Rectal smooth muscle tissue (tissue), 1 donor: ENCODE data around the gene PFKFB4.

Experiments used
- H3K27ac ChIP-seq: one replicate; pipeline ENCODE4 v1.7.0; 2013; ENCODE audit warnings: low read depth, low read length, inconsistent platforms
- H3K27me3 ChIP-seq: one replicate; pipeline ENCODE4 v1.7.0; 2013; ENCODE audit warnings: low read length; ENCODE audit not compliant: control insufficient read depth, insufficient read depth
- H3K36me3 ChIP-seq: one replicate; pipeline ENCODE4 v1.7.0; 2013; ENCODE audit warnings: low read length; ENCODE audit not compliant: control insufficient read depth, insufficient read depth
- H3K4me1 ChIP-seq: one replicate; pipeline ENCODE4 v1.7.0; 2013; ENCODE audit warnings: low read length; ENCODE audit not compliant: control insufficient read depth, insufficient read depth
- H3K4me3 ChIP-seq: one replicate; pipeline ENCODE4 v1.7.0; 2013; ENCODE audit warnings: low read length
- H3K9ac ChIP-seq: one replicate; pipeline ENCODE4 v1.7.0; 2013; ENCODE audit warnings: low read length

The PFKFB4 gene

DNA sequence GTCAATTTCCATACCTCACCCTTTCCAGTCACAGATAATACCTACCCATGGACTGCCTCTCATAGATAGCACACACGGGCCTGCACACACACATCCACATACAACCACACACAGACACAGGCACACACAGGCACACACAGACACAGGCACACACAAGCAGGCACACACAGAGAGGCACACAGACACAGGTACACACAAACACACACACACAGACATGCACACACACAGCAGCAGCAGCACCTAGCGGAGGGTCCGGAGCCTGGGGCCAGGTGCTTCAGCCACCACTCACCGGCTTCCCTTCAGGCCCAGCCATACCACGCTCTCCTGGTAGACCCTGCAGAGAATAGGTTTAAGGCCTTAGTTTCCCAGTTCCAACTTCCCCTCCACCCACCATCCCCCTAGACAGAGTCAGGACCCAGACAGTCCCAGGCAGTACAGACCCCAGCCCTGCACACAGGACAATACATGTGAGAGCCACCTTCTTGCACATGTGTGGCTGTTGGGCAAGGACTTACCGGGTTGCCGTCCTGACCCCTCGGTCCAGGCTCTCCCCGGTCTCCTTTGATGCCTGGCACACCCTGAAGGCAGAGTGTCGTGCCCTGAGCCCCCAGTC is 17.5 kb upstream of the PFKFB4 start:
- H3K4me1 ChIP-seq = no peaks in the 10 kb centered on the region
- no peak overlapping the region for H3K9ac ChIP-seq
- no peak overlapping the region for H3K4me3 ChIP-seq
- no peaks in the 10 kb centered on the region for H3K27me3 ChIP-seq
- H3K27ac ChIP-seq = no peak overlapping the region
- no peaks in the 10 kb centered on the region for H3K36me3 ChIP-seq

DNA sequence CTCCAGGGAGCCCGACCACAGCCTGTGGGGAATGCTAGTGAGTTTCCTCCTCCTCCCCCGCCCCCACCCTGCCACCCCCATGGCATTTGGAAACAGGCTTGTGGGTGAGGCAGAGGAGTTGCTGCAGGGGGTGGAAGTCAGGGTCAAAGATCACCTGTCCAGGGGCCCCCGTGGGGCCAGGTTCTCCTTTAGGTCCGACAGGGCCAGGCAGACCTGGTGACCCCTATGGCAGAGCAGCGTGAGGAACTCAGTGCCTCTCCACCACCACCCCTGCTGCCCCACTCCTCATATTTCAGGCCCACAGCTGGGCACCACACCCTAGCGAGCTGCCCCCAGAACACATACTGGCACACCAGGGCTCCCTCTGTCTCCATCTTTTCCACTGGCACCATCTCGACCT is 15.9 kb upstream of the PFKFB4 start:
- Histone ChIP-seq H3K27me3 (no peaks in the 10 kb centered on the region), H3K36me3 (no peaks in the 10 kb centered on the region), H3K4me3 (no peak overlapping the region), H3K9ac (no peak overlapping the region), H3K27ac (no peak overlapping the region), H3K4me1 (no peaks in the 10 kb centered on the region)

DNA sequence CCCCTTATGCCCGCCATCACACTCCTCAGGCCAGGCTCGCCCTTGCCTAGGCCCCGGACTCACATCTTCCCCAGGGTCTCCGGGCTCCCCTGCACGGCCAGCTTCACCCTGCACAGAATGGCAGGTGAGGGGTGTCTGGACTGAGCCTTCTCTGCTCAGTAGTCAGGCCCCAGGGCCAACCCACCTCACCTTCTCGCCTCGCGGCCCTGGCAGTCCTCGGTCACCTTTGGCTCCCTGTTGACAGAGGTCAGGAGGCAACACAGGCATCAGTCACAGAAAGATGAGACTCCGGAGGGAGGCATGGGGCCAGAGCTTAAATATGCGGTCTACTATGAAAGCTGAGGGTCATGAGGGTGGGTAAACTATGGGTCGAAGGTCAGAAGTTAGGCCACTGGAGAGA is 15.3 kb upstream of the PFKFB4 start:
- Histone ChIP-seq H3K27ac (no peak overlapping the region), H3K27me3 (no peaks in the 10 kb centered on the region), H3K4me1 (no peaks in the 10 kb centered on the region), H3K9ac (no peak overlapping the region), H3K4me3 (no peak overlapping the region), H3K36me3 (no peaks in the 10 kb centered on the region)

- no peaks in the 10 kb centered on the region for H3K4me1 ChIP-seq
- no peaks in the 10 kb centered on the region for H3K27me3 ChIP-seq
- no peaks in the 10 kb centered on the region for H3K36me3 ChIP-seq
- no peak overlapping the region for H3K9ac ChIP-seq
- H3K4me3 ChIP-seq = no peak overlapping the region
- no peak overlapping the region for H3K27ac ChIP-seq
Measured at GRCh38 chr3:48569808-48570450, 13.3 kb upstream of the PFKFB4 start.

DNA sequence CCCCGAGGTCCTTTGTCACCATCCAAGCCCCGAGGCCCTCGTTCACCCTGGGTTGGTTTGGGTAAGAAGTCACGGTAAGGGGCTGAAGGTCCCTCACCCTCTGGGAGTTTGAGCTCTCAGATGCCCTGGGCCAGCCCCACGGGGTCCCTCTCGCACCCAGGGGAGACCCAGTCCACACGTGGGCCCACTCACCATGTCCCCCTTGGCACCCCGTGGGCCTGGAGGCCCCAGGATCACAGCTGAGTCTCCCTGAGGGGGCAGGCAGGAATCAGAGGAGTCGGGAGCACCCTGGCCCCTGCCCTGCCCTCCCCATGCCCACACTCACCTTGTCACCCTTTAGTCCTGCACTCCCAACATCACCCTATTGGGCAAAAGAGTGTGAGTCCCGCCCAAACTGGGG is 12.8 kb upstream of the PFKFB4 start:
- Histone ChIP-seq H3K4me3 (no peak overlapping the region), H3K36me3 (no peaks in the 10 kb centered on the region), H3K9ac (no peak overlapping the region), H3K27ac (no peak overlapping the region), H3K4me1 (no peaks in the 10 kb centered on the region), H3K27me3 (no peaks in the 10 kb centered on the region)

- Histone ChIP-seq H3K36me3 (no peaks in the 10 kb centered on the region), H3K9ac (no peak overlapping the region)
Measured at GRCh38 chr3:48568476-48568875, 11.9 kb upstream of the PFKFB4 start.

DNA sequence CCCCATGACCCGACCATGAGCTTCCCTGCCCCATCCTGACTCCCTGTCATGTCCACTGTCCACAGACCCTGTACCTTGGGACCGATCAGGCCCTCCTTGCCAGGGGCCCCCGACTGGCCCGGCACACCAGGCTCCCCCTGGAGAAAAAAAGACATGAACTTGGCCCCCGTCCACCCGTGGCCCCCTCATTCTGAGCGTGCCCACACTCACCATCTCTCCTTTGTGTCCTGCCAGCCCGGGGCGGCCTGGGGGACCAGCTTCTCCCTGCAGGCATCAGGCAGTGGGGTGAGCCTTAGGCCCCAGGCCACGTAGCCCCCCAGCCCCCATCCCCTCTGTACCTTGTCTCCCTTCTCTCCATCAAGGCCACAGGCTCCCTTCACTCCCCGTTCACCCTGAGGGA is 10.9 kb upstream of the PFKFB4 start:
- Histone ChIP-seq H3K4me1 (no peaks in the 10 kb centered on the region), H3K9ac (no peak overlapping the region)

More at GRCh38 chr3:48568476-48568875, 11.9 kb upstream of the PFKFB4 start:
- Histone ChIP-seq H3K4me3 (no peak overlapping the region), H3K27me3 (no peaks in the 10 kb centered on the region), H3K27ac (no peak overlapping the region), H3K4me1 (no peaks in the 10 kb centered on the region)

DNA sequence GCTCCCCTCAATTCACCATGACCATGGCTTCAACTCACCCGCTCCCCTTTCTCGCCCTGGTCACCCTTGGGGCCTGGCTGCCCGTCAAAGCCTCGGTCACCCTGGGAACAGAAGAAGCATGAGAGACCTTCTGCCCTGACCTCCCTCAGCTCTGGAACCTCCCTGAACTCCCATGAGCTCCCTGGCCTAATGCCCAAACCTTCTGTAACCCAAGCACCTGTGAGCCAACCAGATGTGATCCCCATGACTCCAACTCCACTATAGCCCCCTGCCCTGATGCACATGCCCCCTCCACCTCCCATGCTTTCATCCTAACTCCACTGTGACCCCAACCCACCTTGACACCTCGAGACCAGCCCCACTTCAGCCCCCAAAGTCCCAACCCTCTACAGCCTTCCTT is 10.5 kb upstream of the PFKFB4 start:
- Histone ChIP-seq H3K4me3 (no peak overlapping the region), H3K27me3 (no peaks in the 10 kb centered on the region), H3K9ac (no peak overlapping the region), H3K36me3 (no peaks in the 10 kb centered on the region), H3K27ac (no peak overlapping the region), H3K4me1 (no peaks in the 10 kb centered on the region)

More for the DNA sequence above, 10.9 kb upstream of the PFKFB4 start:
- Histone ChIP-seq H3K27me3 (no peaks in the 10 kb centered on the region), H3K27ac (no peak overlapping the region), H3K36me3 (no peaks in the 10 kb centered on the region), H3K4me3 (no peak overlapping the region)

DNA sequence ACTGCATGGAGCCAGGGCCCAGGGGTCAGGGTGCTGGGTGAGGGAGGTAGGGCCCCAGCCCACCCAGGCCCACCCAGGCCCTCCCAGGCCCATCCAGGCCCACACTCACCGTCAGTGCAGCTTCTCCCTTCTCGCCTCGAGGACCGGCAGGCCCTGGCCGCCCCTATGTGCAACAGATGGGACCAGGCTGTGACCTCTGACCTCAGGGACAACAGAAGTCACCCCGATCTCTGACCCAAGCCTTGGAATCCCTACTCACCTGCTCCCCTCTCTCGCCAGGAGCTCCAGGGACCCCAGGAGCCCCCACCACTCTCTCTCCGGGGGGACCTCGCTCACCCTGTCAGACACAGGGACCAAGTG is 9.8 kb upstream of the PFKFB4 start:
- H3K27me3 ChIP-seq = no peaks in the 10 kb centered on the region
- no peaks in the 10 kb centered on the region for H3K36me3 ChIP-seq
- H3K4me1 ChIP-seq = peaks cover under 1% of the 10 kb centered on the region
- H3K9ac ChIP-seq = no peak overlapping the region
- no peak overlapping the region for H3K4me3 ChIP-seq
- no peak overlapping the region for H3K27ac ChIP-seq

GRCh38 chr3:48565591-48566400 is 9.2 kb upstream of the PFKFB4 start:
- H3K4me1 ChIP-seq = peaks cover 2% of the 10 kb centered on the region
- H3K4me3 ChIP-seq = no peak overlapping the region
- no peaks in the 10 kb centered on the region for H3K36me3 ChIP-seq
- no peak overlapping the region for H3K27ac ChIP-seq
- no peaks in the 10 kb centered on the region for H3K27me3 ChIP-seq
- H3K9ac ChIP-seq = no peak overlapping the region

DNA sequence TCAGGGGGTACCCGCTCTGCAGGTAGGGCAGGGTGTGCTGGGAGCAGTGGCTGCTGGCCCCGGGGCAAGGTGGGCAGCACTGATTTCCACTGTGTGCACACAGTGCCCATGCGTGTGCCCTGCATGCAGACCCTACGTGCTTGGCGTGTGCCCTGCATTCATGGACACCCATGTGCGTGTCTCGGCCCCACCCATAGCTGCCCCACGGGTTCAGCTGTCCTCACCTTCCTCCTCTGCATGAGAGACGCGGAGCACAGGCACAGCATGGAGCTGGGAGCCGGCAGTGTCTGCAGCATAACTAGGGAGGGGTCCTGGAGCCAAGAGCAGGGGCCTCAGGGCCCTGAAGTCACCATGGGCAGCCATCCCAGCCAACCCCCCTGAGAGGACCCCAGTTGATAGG is 8.6 kb upstream of the PFKFB4 start:
- H3K4me1 ChIP-seq = peaks cover 7% of the 10 kb centered on the region

GRCh38 chr3:48564667-48565066 is 8.1 kb upstream of the PFKFB4 start:
- no peaks in the 10 kb centered on the region for H3K27me3 ChIP-seq
- no peak overlapping the region for H3K27ac ChIP-seq
- H3K9ac ChIP-seq = no peak overlapping the region
- peaks cover 8% of the 10 kb centered on the region for H3K4me1 ChIP-seq
- H3K36me3 ChIP-seq = no peaks in the 10 kb centered on the region
- H3K4me3 ChIP-seq = no peak overlapping the region

More for the DNA sequence above, 8.6 kb upstream of the PFKFB4 start:
- Histone ChIP-seq H3K9ac (no peak overlapping the region), H3K27me3 (no peaks in the 10 kb centered on the region), H3K36me3 (no peaks in the 10 kb centered on the region), H3K4me3 (no peak overlapping the region), H3K27ac (no peak overlapping the region)
